Measurements from ENCODE around the gene SLC37A1.

SLC37A1 gene

DNA sequence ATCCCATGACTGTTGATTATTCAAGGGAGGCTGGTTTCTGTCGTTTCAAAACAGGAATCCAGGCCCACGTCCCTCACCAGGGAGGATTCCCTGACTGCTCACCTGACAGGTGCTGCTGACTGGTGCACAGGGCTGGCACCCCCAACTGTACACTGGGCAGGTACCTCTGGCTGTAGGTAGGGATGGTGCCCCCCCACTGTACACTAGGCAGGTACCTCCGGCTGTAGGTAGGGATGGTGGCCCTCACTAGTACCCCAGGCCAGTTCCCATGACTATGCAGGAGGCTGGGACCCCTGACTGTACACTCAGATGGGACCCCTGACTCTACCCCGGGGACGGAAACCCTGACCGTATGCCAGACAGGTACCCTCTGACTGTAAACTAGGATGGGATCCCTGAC is 106.2 kb downstream of the SLC37A1 start (continued):
- TF ChIP-seq, protein P1, sequence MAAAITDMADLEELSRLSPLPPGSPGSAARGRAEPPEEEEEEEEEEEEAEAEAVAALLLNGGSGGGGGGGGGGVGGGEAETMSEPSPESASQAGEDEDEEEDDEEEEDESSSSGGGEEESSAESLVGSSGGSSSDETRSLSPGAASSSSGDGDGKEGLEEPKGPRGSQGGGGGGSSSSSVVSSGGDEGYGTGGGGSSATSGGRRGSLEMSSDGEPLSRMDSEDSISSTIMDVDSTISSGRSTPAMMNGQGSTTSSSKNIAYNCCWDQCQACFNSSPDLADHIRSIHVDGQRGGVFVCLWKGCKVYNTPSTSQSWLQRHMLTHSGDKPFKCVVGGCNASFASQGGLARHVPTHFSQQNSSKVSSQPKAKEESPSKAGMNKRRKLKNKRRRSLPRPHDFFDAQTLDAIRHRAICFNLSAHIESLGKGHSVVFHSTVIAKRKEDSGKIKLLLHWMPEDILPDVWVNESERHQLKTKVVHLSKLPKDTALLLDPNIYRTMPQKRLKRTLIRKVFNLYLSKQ (tag by site-specific recombination; IDR thresholded peaks at IDR 0.05; ENCODE audit: borderline replicate concordance), result no peak

DNA sequence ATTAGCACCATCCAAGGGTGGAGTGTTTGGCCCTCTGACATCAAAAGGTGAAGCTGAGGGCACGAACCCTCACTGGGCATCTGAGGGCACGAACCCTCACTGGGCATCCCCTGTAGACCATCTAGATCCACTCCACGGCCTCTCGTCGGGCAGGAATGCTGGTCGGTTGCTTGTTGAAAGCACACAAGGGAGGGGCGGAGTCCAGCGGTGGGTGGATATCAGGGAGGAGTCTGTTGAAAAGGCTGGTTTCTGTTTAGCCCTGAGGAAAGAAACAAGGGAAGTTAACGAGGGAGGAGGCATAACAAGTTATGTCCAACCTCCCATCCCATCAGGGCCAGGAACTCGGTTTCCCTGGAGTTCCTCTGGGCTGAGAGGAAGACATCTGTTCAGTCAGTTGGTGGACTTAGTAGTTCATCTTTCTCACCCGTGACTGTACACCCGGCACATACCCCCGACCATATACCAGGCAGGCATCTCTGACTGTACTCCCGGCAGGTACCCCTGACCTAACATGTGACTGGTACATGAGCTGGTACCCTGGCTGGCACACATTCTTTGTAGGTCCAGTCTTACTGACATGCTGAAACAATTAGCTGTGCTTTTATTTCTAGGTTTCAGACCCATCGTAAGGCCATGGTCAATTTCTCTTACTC is 107.6 kb downstream of the SLC37A1 start:
- no peaks in the 10 kb centered on the region for H3K9me3 ChIP-seq (ENCODE audit: control insufficient read depth, insufficient read depth, low read depth, low read length)
- CTCF ChIA-PET, result no interaction called here
- TF ChIP-seq, protein P2, sequence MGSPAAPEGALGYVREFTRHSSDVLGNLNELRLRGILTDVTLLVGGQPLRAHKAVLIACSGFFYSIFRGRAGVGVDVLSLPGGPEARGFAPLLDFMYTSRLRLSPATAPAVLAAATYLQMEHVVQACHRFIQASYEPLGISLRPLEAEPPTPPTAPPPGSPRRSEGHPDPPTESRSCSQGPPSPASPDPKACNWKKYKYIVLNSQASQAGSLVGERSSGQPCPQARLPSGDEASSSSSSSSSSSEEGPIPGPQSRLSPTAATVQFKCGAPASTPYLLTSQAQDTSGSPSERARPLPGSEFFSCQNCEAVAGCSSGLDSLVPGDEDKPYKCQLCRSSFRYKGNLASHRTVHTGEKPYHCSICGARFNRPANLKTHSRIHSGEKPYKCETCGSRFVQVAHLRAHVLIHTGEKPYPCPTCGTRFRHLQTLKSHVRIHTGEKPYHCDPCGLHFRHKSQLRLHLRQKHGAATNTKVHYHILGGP (tag by site-specific recombination; IDR thresholded peaks at IDR 0.05), result no peak
- TF ChIP-seq, protein P3, sequence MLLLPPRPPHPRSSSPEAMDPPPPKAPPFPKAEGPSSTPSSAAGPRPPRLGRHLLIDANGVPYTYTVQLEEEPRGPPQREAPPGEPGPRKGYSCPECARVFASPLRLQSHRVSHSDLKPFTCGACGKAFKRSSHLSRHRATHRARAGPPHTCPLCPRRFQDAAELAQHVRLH (tag by site-specific recombination; IDR thresholded peaks at IDR 0.05), result no peak

DNA sequence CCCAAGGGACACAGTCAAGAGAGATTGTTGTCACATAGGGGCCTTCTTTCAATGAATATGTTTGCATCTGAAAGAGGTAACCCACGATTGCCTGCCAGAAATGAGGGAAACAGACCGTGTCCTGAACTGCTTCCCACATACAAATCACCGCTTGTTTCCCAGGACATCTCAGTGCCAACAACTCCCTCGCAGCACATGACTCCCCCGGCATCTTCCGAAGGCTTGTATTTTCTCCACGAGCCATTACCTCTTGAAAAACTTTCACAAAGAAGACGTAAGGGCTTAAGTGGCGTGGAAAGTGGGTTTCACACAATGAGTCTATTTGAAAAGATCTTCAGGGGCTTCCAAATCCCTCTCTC is 108.1 kb downstream of the SLC37A1 start:
- H3K36me3 ChIP-seq (ENCODE audit: control insufficient read depth in 2 of 2, insufficient read depth in 1 of 2, low read length in 2 of 2), result no peaks in the 10 kb centered on the region
- H3K27ac ChIP-seq (ENCODE audit: extremely low read depth, low read depth, low read length), result no peak overlapping the region
- H3K4me3 ChIP-seq (ENCODE audit: low read depth, low read length), result no peak overlapping the region
- CTCF ChIA-PET, result no interaction called here
- no peaks in the 10 kb centered on the region for H3K4me1 ChIP-seq (ENCODE audit: control insufficient read depth, insufficient read depth, low read length)
- POLR2A ChIA-PET, result no interaction called here
- TF ChIP-seq EGR2 (tag by site-specific recombination; IDR thresholded peaks at IDR 0.05; ENCODE audit: low read depth) (peak; percentile 67), ZFHX2 (tag by site-specific recombination; conservative IDR thresholded peaks at IDR 0.05) (peak; percentile 55)
- TF ChIP-seq, protein P4, sequence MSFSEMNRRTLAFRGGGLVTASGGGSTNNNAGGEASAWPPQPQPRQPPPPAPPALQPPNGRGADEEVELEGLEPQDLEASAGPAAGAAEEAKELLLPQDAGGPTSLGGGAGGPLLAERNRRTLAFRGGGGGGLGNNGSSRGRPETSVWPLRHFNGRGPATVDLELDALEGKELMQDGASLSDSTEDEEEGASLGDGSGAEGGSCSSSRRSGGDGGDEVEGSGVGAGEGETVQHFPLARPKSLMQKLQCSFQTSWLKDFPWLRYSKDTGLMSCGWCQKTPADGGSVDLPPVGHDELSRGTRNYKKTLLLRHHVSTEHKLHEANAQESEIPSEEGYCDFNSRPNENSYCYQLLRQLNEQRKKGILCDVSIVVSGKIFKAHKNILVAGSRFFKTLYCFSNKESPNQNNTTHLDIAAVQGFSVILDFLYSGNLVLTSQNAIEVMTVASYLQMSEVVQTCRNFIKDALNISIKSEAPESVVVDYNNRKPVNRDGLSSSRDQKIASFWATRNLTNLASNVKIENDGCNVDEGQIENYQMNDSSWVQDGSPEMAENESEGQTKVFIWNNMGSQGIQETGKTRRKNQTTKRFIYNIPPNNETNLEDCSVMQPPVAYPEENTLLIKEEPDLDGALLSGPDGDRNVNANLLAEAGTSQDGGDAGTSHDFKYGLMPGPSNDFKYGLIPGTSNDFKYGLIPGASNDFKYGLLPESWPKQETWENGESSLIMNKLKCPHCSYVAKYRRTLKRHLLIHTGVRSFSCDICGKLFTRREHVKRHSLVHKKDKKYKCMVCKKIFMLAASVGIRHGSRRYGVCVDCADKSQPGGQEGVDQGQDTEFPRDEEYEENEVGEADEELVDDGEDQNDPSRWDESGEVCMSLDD (tag by site-specific recombination; IDR thresholded peaks at IDR 0.05), result no peak
- no peaks in the 10 kb centered on the region for H3K9me3 ChIP-seq (ENCODE audit: control insufficient read depth, insufficient read depth, low read depth, low read length)

More for the DNA sequence above, 107.6 kb downstream of the SLC37A1 start:
- no peaks in the 10 kb centered on the region for H3K36me3 ChIP-seq (ENCODE audit: control insufficient read depth in 2 of 2, insufficient read depth in 1 of 2, low read length in 2 of 2)
- H3K27ac ChIP-seq (ENCODE audit: extremely low read depth, low read depth, low read length), result no peak overlapping the region
- H3K4me1 ChIP-seq (ENCODE audit: control insufficient read depth, insufficient read depth, low read length), result no peaks in the 10 kb centered on the region
- POLR2A ChIA-PET, result no interaction called here
- no peak overlapping the region for H3K4me3 ChIP-seq (ENCODE audit: low read depth, low read length)

DNA sequence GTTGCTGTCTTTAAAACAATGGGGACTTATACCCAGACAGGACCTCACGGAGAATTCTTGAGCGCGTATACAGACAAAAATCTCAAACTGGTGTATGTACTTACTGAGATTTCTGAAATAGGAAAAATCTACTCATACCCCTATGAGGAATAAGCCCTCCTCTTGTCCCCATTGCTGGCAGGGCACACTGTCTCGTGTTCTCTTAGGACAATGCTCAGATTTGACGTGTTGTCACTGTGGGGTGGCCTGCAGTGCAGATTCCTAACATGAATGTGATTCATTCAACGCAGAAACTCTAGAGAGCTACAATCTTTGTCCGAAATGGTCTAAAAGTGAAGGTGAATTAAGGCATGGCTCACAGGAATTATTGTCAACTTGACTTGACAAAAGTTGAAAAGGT is 108.6 kb downstream of the SLC37A1 start:
- Histone ChIP-seq H3K36me3 (ENCODE audit: control insufficient read depth in 2 of 2, insufficient read depth in 1 of 2, low read length in 2 of 2) (no peaks in the 10 kb centered on the region), H3K4me3 (ENCODE audit: low read depth, low read length) (no peak overlapping the region), H3K9me3 (ENCODE audit: control insufficient read depth, insufficient read depth, low read depth, low read length) (no peaks in the 10 kb centered on the region), H3K27ac (ENCODE audit: extremely low read depth, low read depth, low read length) (no peak overlapping the region), H3K4me1 (ENCODE audit: control insufficient read depth, insufficient read depth, low read length) (no peaks in the 10 kb centered on the region)
- ChIA-PET POLR2A (no interaction called here), CTCF (interaction anchor here (1.5 kb wide), 1 partner anchor 10 kb away, joined by 3 read pairs; no protein-coding TSS in a partner anchor)
- TF ChIP-seq ZNF302 (tag by site-specific recombination; IDR thresholded peaks at IDR 0.05; ENCODE audit: low read depth) (no peak), HOXD13 (CRISPR knock-in tag; IDR thresholded peaks at IDR 0.05; ENCODE audit: borderline replicate concordance) (no peak), ZNF626 (tag by site-specific recombination; IDR thresholded peaks at IDR 0.05) (no peak), EGR2 (tag by site-specific recombination; IDR thresholded peaks at IDR 0.05; ENCODE audit: low read depth) (no peak), KLF10 (tag by site-specific recombination; IDR thresholded peaks at IDR 0.05) (no peak), ZNF776 (tag by site-specific recombination; IDR thresholded peaks at IDR 0.05; ENCODE audit: borderline replicate concordance) (no peak), ZNF660 (tag by site-specific recombination; IDR thresholded peaks at IDR 0.05) (no peak), GLI2 (tag by site-specific recombination; IDR thresholded peaks at IDR 0.05; ENCODE audit: borderline replicate concordance, low read depth) (no peak), ZNF10 (tag by site-specific recombination; IDR thresholded peaks at IDR 0.05) (no peak), OVOL3 (tag by site-specific recombination; IDR thresholded peaks at IDR 0.05) (no peak)
- TF ChIP-seq, protein P5, sequence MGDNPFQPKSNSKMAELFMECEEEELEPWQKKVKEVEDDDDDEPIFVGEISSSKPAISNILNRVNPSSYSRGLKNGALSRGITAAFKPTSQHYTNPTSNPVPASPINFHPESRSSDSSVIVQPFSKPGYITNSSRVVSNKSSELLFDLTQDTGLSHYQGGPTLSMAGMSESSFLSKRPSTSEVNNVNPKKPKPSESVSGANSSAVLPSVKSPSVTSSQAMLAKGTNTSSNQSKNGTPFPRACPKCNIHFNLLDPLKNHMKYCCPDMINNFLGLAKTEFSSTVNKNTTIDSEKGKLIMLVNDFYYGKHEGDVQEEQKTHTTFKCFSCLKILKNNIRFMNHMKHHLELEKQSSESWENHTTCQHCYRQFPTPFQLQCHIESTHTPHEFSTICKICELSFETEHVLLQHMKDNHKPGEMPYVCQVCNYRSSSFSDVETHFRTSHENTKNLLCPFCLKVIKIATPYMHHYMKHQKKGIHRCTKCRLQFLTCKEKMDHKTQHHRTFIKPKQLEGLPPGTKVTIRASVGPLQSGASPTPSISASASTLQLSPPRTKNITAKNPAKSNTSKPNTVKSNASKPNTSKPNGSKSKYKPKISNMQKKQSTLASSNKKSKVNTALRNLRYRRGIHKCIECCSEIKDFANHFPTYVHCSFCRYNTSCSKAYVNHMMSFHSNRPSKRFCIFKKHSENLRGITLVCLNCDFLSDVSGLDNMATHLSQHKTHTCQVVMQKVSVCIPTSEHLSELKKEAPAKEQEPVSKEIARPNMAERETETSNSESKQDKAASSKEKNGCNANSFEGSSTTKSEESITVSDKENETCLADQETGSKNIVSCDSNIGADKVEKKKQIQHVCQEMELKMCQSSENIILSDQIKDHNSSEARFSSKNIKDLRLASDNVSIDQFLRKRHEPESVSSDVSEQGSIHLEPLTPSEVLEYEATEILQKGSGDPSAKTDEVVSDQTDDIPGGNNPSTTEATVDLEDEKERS (tag by site-specific recombination; IDR thresholded peaks at IDR 0.05), result no peak
